SK-N-SH treated with all-trans-retinoic acid at 6 μM for 48 hours (cell line): ENCODE measurements around the gene FAM174B.

Experiments used
- ARNTL ChIP-seq: fragments of 450-650 bp; formaldehyde crosslinking; IDR thresholded peaks from 2 replicates; pipeline ENCODE4 v1.5.0; 2020; ENCODE audit warnings: low read depth, mild to moderate bottlenecking, moderate library complexity, borderline replicate concordance
- BACH2 ChIP-seq: fragments of 250-450 bp; sonication (Bioruptor Pico); IDR thresholded peaks from 2 replicates; pipeline ENCODE4 v1.9.0; 2021; ENCODE audit warnings: mild to moderate bottlenecking, borderline replicate concordance
- GLIS3 ChIP-seq: fragments of 250-450 bp; sonication (Bioruptor Pico); IDR thresholded peaks from 2 replicates; pipeline ENCODE4 v1.5.0; 2020; ENCODE audit warnings: mild to moderate bottlenecking, moderate library complexity
- ISL1 ChIP-seq: fragments of 250-450 bp; sonication (Bioruptor Pico); IDR thresholded peaks from 2 replicates; pipeline ENCODE4 v2.1.2; 2022; ENCODE audit warnings: mild to moderate bottlenecking, moderate library complexity
- PATZ1 ChIP-seq: fragments of 250-450 bp; sonication (Bioruptor Pico); IDR thresholded peaks from 2 replicates; pipeline ENCODE4 v1.8.0; 2020; ENCODE audit warnings: mild to moderate bottlenecking, moderate library complexity, borderline replicate concordance
- PPARA ChIP-seq: fragments of 250-450 bp; sonication (Bioruptor Pico); IDR thresholded peaks from 2 replicates; pipeline ENCODE4 v1.5.0; 2020; ENCODE audit warnings: mild to moderate bottlenecking, borderline replicate concordance
- SNAI2 ChIP-seq: fragments of 250-450 bp; sonication (Bioruptor Pico); IDR thresholded peaks from 2 replicates; pipeline ENCODE4 v1.5.0; 2020; ENCODE audit warnings: mild to moderate bottlenecking, moderate library complexity
- TOX ChIP-seq: fragments of 250-450 bp; sonication (Bioruptor Pico); IDR thresholded peaks from 2 replicates; pipeline ENCODE4 v1.8.0; 2021; ENCODE audit warnings: mild to moderate bottlenecking, moderate library complexity, borderline replicate concordance
- ZFP3 ChIP-seq: fragments of 250-450 bp; sonication (Bioruptor Pico); IDR thresholded peaks from 2 replicates; pipeline ENCODE4 v1.5.0; 2020; ENCODE audit warnings: mild to moderate bottlenecking, moderate library complexity
- ZFP30 ChIP-seq: fragments of 450-650 bp; formaldehyde crosslinking; IDR thresholded peaks from 2 replicates; pipeline ENCODE4 v1.5.0; 2022; ENCODE audit warnings: mild to moderate bottlenecking, moderate library complexity
- ZNF565 ChIP-seq: fragments of 450-650 bp; formaldehyde crosslinking; conservative IDR thresholded peaks from 2 replicates; pipeline ENCODE4 v1.5.0; 2020; ENCODE audit warnings: low read depth, mild to moderate bottlenecking, moderate library complexity
- ZNF8 ChIP-seq: fragments of 450-650 bp; formaldehyde crosslinking; IDR thresholded peaks from 2 replicates; pipeline ENCODE4 v1.5.0; 2020; ENCODE audit warnings: mild to moderate bottlenecking, moderate library complexity

- TF ChIP-seq TOX (CRISPR knock-in tag) (no peak), ZFP3 (no peak), ARNTL (CRISPR knock-in tag) (no peak), GLIS3 (CRISPR knock-in tag) (no peak), ZNF565 (CRISPR knock-in tag) (no peak), ISL1 (CRISPR knock-in tag) (no peak), ZNF8 (CRISPR knock-in tag) (no peak), PATZ1 (CRISPR knock-in tag) (no peak), BACH2 (CRISPR knock-in tag) (no peak), SNAI2 (CRISPR knock-in tag) (no peak), PPARA (CRISPR knock-in tag) (no peak), ZFP30 (CRISPR knock-in tag) (no peak)
Observed at GRCh38 chr15:92653836-92654539, 1.6 kb downstream of the FAM174B start.
